ENCODE measurements around the gene DNMT3B. TPM values are rescaled to one million over a fixed set of nuclear protein-coding genes. Genes with fewer than 3 reads are reported as not detected.

DNMT3B gene
- total and polyA plus RNA-seq, 9 donors = 2.9 to 5.1 (median 4.3) TPM

- no peak overlapping the region for H3K27ac ChIP-seq (ENCODE audit: low read length)
- peaks cover 18% of the 10 kb centered on the region for H3K36me3 ChIP-seq (ENCODE audit: control insufficient read depth, insufficient read depth, low read length)
Observed at GRCh38 chr20:32855387-32855786, 93.2 kb downstream of the DNMT3B start.

GRCh38 chr20:32858189-32858588, 96.0 kb downstream of the DNMT3B start:
- Histone ChIP-seq H3K4me1 (ENCODE audit: control insufficient read depth, insufficient read depth, low read length) (no peaks in the 10 kb centered on the region), H3K27me3 (ENCODE audit: control insufficient read depth, insufficient read depth, low read length) (no peaks in the 10 kb centered on the region), H3K36me3 (ENCODE audit: control insufficient read depth, insufficient read depth, low read length) (peaks cover 4% of the 10 kb centered on the region), H3K4me3 (ENCODE audit: low read length) (no peak overlapping the region), H3K27ac (ENCODE audit: low read length) (no peak overlapping the region), H3K9me3 (replicated peaks; ENCODE audit: control insufficient read depth, low read depth, low read length) (no peaks in the 10 kb centered on the region)
- WGBS (ENCODE audit: insufficient coverage) = 88% methylated on average over 1 of the region's 2 CpGs
- no peak for DNase-seq

More at GRCh38 chr20:32855387-32855786, 93.2 kb downstream of the DNMT3B start:
- no peaks in the 10 kb centered on the region for H3K4me1 ChIP-seq (ENCODE audit: control insufficient read depth, insufficient read depth, low read length)
- 84% methylated on average over 5 of the region's 7 CpGs for WGBS (ENCODE audit: insufficient coverage)
- DNase-seq = no peak
- H3K9me3 ChIP-seq (replicated peaks; ENCODE audit: control insufficient read depth, low read depth, low read length) = no peaks in the 10 kb centered on the region
- no peak overlapping the region for H3K4me3 ChIP-seq (ENCODE audit: low read length)
- H3K27me3 ChIP-seq (ENCODE audit: control insufficient read depth, insufficient read depth, low read length) = no peaks in the 10 kb centered on the region

Other genes starting within 250 kb of the DNMT3B start
- 10.4 TPM for gene NOL4L, start 177.1 kb upstream of the DNMT3B start, total RNA-seq
- 10 to 100 TPM; 12.6 to 20.0 (median 16.2) TPM for gene NOL4L, start 177.1 kb upstream of the DNMT3B start, polyA plus RNA-seq (ENCODE audit: insufficient read depth in 1 of 8, insufficient read length in 8 of 8, low replicate concordance in 1 of 8)
- gene C20orf203, start 88.4 kb upstream of the DNMT3B start, total RNA-seq = 0.09 TPM
- gene C20orf203, start 88.4 kb upstream of the DNMT3B start, polyA plus RNA-seq (ENCODE audit: insufficient read depth in 1 of 8, insufficient read length in 8 of 8, low replicate concordance in 1 of 8) = under 1 TPM in 7 of 8 donors, not detected in 1; 0.02 to 0.15 (median 0.07) TPM
- gene COMMD7, start 18.9 kb upstream of the DNMT3B start, total RNA-seq = 26.5 TPM
- 10 to 100 TPM; 37.2 to 43.4 (median 40.9) TPM for gene COMMD7, start 18.9 kb upstream of the DNMT3B start, polyA plus RNA-seq (ENCODE audit: insufficient read depth in 1 of 8, insufficient read length in 8 of 8, low replicate concordance in 1 of 8)
- 83.5 TPM for gene MAPRE1, start 57.6 kb downstream of the DNMT3B start, total RNA-seq
- 100 to 1,000 TPM; 114 to 151 (median 143) TPM for gene MAPRE1, start 57.6 kb downstream of the DNMT3B start, polyA plus RNA-seq (ENCODE audit: insufficient read depth in 1 of 8, insufficient read length in 8 of 8, low replicate concordance in 1 of 8)
- 0.22 TPM for gene EFCAB8, start 96.5 kb downstream of the DNMT3B start, total RNA-seq
- gene EFCAB8, start 96.5 kb downstream of the DNMT3B start, polyA plus RNA-seq (ENCODE audit: insufficient read depth in 1 of 8, insufficient read length in 8 of 8, low replicate concordance in 1 of 8) = under 1 TPM in 6 of 8 donors, not detected in 2; 0.04 to 0.16 (median 0.13) TPM
- not detected for gene SUN5, start 242.0 kb downstream of the DNMT3B start, total RNA-seq
- not detected for gene SUN5, start 242.0 kb downstream of the DNMT3B start, polyA plus RNA-seq (ENCODE audit: insufficient read depth in 1 of 8, insufficient read length in 8 of 8, low replicate concordance in 1 of 8)
- not detected for gene BPIFB2, start 245.3 kb downstream of the DNMT3B start, total RNA-seq
- gene BPIFB2, start 245.3 kb downstream of the DNMT3B start, polyA plus RNA-seq (ENCODE audit: insufficient read depth in 1 of 8, insufficient read length in 8 of 8, low replicate concordance in 1 of 8) = under 1 TPM in 1 of 8 donors, not detected in 7; 0.10 TPM

Measured in muscle of leg (tissue), 11 donors.